HEK293 (cell line): Measurements from ENCODE around the gene IFT43.
"Not testable (repeated sequence)": the region's sequence is repeated elsewhere in the genome, so short reads cannot be mapped to it uniquely, and the experiment has no call there.

Experiments used
- CTCF ChIA-PET: fragments of 350-600 bp; formaldehyde crosslinking; extraction: SDS; loops from one replicate; lab custom pipeline; 2021; ENCODE audit warnings: antibody characterized with exemption; lab: Yijun Ruan, JAX
- POLR2A ChIA-PET: fragments of 300-600 bp; formaldehyde crosslinking; extraction: SDS; loops from one replicate; lab custom pipeline; 2020; ENCODE audit warnings: antibody characterized with exemption, inconsistent platforms; lab: Yijun Ruan, JAX
- H3K27ac ChIP-seq: fragments of 200-500 bp; sonication (Bioruptor generic); 2 replicates; pipeline ENCODE4 v1.5.1; 2014; ENCODE audit warnings: low read depth, low read length, control low read depth, inconsistent platforms; ENCODE audit errors: extremely low read depth
- H3K36me3 ChIP-seq, 2 experiments: fragments of 200-500 bp in 1 of 2; sonication (Bioruptor generic) in 1 of 2; 1 replicate in 1 of 2; 2 replicates in 1 of 2; pipeline ENCODE4 v1.5.1; 2014 to 2017; ENCODE audit warnings: inconsistent platforms in 2 of 2, low read length in 2 of 2; ENCODE audit not compliant: control insufficient read depth in 2 of 2, insufficient read depth in 1 of 2
- H3K4me1 ChIP-seq: fragments of 200-500 bp; sonication (Bioruptor generic); 2 replicates; pipeline ENCODE4 v1.5.1; 2014; ENCODE audit warnings: mild to moderate bottlenecking, low read length, inconsistent platforms; ENCODE audit not compliant: control insufficient read depth, insufficient read depth
- H3K4me3 ChIP-seq: 2 replicates; pipeline ENCODE4 v1.5.1; 2011; ENCODE audit warnings: low read depth, mild to moderate bottlenecking, control low read depth, low read length, moderate library complexity
- H3K9me3 ChIP-seq: fragments of 200-500 bp; sonication (Bioruptor generic); 2 replicates; pipeline ENCODE4 v1.5.1; 2014; ENCODE audit warnings: low read depth, low read length, inconsistent platforms; ENCODE audit not compliant: control insufficient read depth, insufficient read depth
- GLIS1 ChIP-seq: fragments of 450-650 bp; formaldehyde crosslinking; IDR thresholded peaks from 2 replicates; pipeline ENCODE4 v1.5.1; 2016; ENCODE audit warnings: missing biosample characterization, missing genetic modification characterization
- KLF8 ChIP-seq: fragments of 450-650 bp; formaldehyde crosslinking; IDR thresholded peaks from 2 replicates; pipeline ENCODE4 v1.5.1; 2016; ENCODE audit warnings: missing biosample characterization, missing genetic modification characterization
- KLF9 ChIP-seq: fragments of 450-650 bp; formaldehyde crosslinking; IDR thresholded peaks from 2 replicates; pipeline ENCODE4 v1.5.1; 2016; ENCODE audit warnings: missing biosample characterization, missing genetic modification characterization, low read depth
- MYNN ChIP-seq: fragments of 450-650 bp; formaldehyde crosslinking; IDR thresholded peaks from 2 replicates; pipeline ENCODE4 v1.5.1; 2016; ENCODE audit warnings: missing biosample characterization, missing genetic modification characterization, borderline replicate concordance
- PBX3 ChIP-seq: sonication (generic); formaldehyde crosslinking; IDR thresholded peaks from 2 replicates; pipeline ENCODE4 v1.8.1; 2022; ENCODE audit warnings: mild to moderate bottlenecking, moderate library complexity, missing genetic modification reagents
- SALL2 ChIP-seq: fragments of 450-650 bp; formaldehyde crosslinking; IDR thresholded peaks from 2 replicates; pipeline ENCODE4 v1.5.0; 2017; ENCODE audit warnings: missing biosample characterization, mild to moderate bottlenecking, missing genetic modification characterization, borderline replicate concordance
- ZBTB7A ChIP-seq: fragments of 450-650 bp; formaldehyde crosslinking; IDR thresholded peaks from 2 replicates; pipeline ENCODE4 v1.5.1; 2016; ENCODE audit warnings: low read depth, missing biosample characterization, missing genetic modification characterization
- ZFP69B ChIP-seq: fragments of 450-650 bp; formaldehyde crosslinking; IDR thresholded peaks from 2 replicates; pipeline ENCODE4 v1.5.1; 2016; ENCODE audit warnings: missing biosample characterization, missing genetic modification characterization
- ZNF148 ChIP-seq: fragments of 450-650 bp; formaldehyde crosslinking; IDR thresholded peaks from 2 replicates; pipeline ENCODE4 v1.5.0; 2017; ENCODE audit warnings: missing biosample characterization, missing genetic modification characterization, borderline replicate concordance
- ZNF155 ChIP-seq: fragments of 450-650 bp; formaldehyde crosslinking; IDR thresholded peaks from 2 replicates; pipeline ENCODE4 v1.5.1; 2016; ENCODE audit warnings: missing biosample characterization, missing genetic modification characterization
- ZNF324 ChIP-seq: fragments of 450-650 bp; formaldehyde crosslinking; IDR thresholded peaks from 2 replicates; pipeline ENCODE4 v1.5.1; 2016; ENCODE audit warnings: missing biosample characterization, missing genetic modification characterization
- ZNF394 ChIP-seq: fragments of 450-650 bp; formaldehyde crosslinking; IDR thresholded peaks from 2 replicates; pipeline ENCODE4 v1.5.1; 2016; ENCODE audit warnings: missing biosample characterization, missing genetic modification characterization, mild to moderate bottlenecking, moderate library complexity, borderline replicate concordance
- ZNF416 ChIP-seq: fragments of 450-650 bp; formaldehyde crosslinking; IDR thresholded peaks from 2 replicates; pipeline ENCODE4 v1.5.1; 2016; ENCODE audit warnings: missing biosample characterization, missing genetic modification characterization
- ZNF449 ChIP-seq: fragments of 450-650 bp; formaldehyde crosslinking; IDR thresholded peaks from 2 replicates; pipeline ENCODE4 v1.5.1; 2017; ENCODE audit warnings: missing biosample characterization, mild to moderate bottlenecking, missing genetic modification characterization, moderate library complexity
- ZNF521 ChIP-seq: fragments of 450-650 bp; formaldehyde crosslinking; IDR thresholded peaks from 2 replicates; pipeline ENCODE4 v1.5.1; 2017; ENCODE audit warnings: missing biosample characterization, mild to moderate bottlenecking, missing genetic modification characterization
- ZNF626 ChIP-seq: fragments of 450-650 bp; sonication (Bioruptor Pico); formaldehyde crosslinking; IDR thresholded peaks from 2 replicates; pipeline ENCODE4 v1.5.1; 2018; ENCODE audit warnings: missing biosample characterization, missing genetic modification characterization, inconsistent platforms
- ZNF658 ChIP-seq: fragments of 450-650 bp; formaldehyde crosslinking; IDR thresholded peaks from 2 replicates; pipeline ENCODE4; 2016; ENCODE audit warnings: missing biosample characterization, missing genetic modification characterization
- ZNF785 ChIP-seq: fragments of 450-650 bp; formaldehyde crosslinking; IDR thresholded peaks from 2 replicates; pipeline ENCODE4 v1.5.1; 2016; ENCODE audit warnings: missing biosample characterization, missing genetic modification characterization
- ZNF792 ChIP-seq: fragments of 450-650 bp; formaldehyde crosslinking; IDR thresholded peaks from 2 replicates; pipeline ENCODE4 v1.5.1; 2016; ENCODE audit warnings: missing biosample characterization, missing genetic modification characterization
- ZSCAN23 ChIP-seq: fragments of 450-650 bp; formaldehyde crosslinking; IDR thresholded peaks from 2 replicates; pipeline ENCODE4 v1.5.1; 2016; ENCODE audit warnings: missing biosample characterization, missing genetic modification characterization
- ZXDB ChIP-seq: fragments of 450-650 bp; formaldehyde crosslinking; IDR thresholded peaks from 2 replicates; pipeline ENCODE4 v1.5.1; 2016; ENCODE audit warnings: missing biosample characterization, missing genetic modification characterization

Gene IFT43

GRCh38 chr14:76007852-76008251 is 22.3 kb downstream of the IFT43 start (continued):
- no peak for TF ChIP-seq ZXDB
- no peak for TF ChIP-seq ZNF449 (tag by site-specific recombination)
- no peak for TF ChIP-seq ZNF394 (tag by site-specific recombination)
- no peak for TF ChIP-seq ZNF785
- TF ChIP-seq MYNN (tag by site-specific recombination), result no peak
- TF ChIP-seq ZNF521 (tag by site-specific recombination), result no peak
- TF ChIP-seq PBX3, result no peak
- no peak for TF ChIP-seq SALL2 (tag by site-specific recombination)

GRCh38 chr14:76009627-76010026 is 24.1 kb downstream of the IFT43 start:
- peaks cover 28 to 80% of the 10 kb centered on the region in 2 experiments for H3K36me3 ChIP-seq
- H3K9me3 ChIP-seq, H3K4me3 ChIP-seq, H3K4me1 ChIP-seq, CTCF ChIA-PET, POLR2A ChIA-PET, H3K27ac ChIP-seq: not testable (repeated sequence)

- TF ChIP-seq KLF9 (tag by site-specific recombination) (no peak), ZNF155 (tag by site-specific recombination) (no peak), ZFP69B (tag by site-specific recombination) (no peak), GLIS1 (tag by site-specific recombination) (no peak), ZNF658 (tag by site-specific recombination) (no peak), ZNF626 (no peak), ZNF148 (tag by site-specific recombination) (no peak), ZNF324 (tag by site-specific recombination) (no peak), ZBTB7A (tag by site-specific recombination) (no peak), ZNF416 (no peak), ZSCAN23 (tag by site-specific recombination) (no peak), KLF8 (tag by site-specific recombination) (no peak), ZNF792 (tag by site-specific recombination) (no peak)
- TF ChIP-seq, all 188 proteins: peak for 0
- ChIA-PET CTCF (no interaction called here), POLR2A (no interaction called here)
Observed at GRCh38 chr14:76011930-76012329, 26.4 kb downstream of the IFT43 start.

More at GRCh38 chr14:76011930-76012329, 26.4 kb downstream of the IFT43 start:
- Histone ChIP-seq H3K27ac (no peak overlapping the region), H3K4me3 (no peak overlapping the region), H3K4me1 (no peaks in the 10 kb centered on the region), H3K36me3 (peaks cover 12 to 63% of the 10 kb centered on the region in 2 experiments; a peak in 2 of 3 replicates), H3K9me3 (no peaks in the 10 kb centered on the region)
